Tibial nerve (tissue), 4 donors: ENCODE measurements around the gene CIZ1. TPM values are rescaled to one million over a fixed set of nuclear protein-coding genes. Genes with fewer than 3 reads are reported as not detected.

ENCODE experiments used
- DNase-seq, 2 donors: peaks; one replicate each; pipeline ENCODE4 v3.0.0-alpha.2; 2019; ENCODE audit warnings: low spot score in 2 of 2
- H3K27ac ChIP-seq, 4 donors: fragments of 200-600 bp; sonication (generic) in 3 of 4; one replicate each; pipeline ENCODE4 v1.5.1; 2017 to 2019; ENCODE audit warnings: mild to moderate bottlenecking in 1 of 4
- H3K27me3 ChIP-seq, 2 donors: fragments of 200-600 bp; sonication (generic) in 1 of 2; one replicate each; pipeline versions ENCODE4 v1.5.1 to v1.6.0; 2017 to 2019
- H3K36me3 ChIP-seq, 3 donors: fragments of 200-600 bp; sonication (generic); one replicate each; pipeline ENCODE4 v1.5.1; 2018 to 2019
- H3K4me1 ChIP-seq, 4 donors: fragments of 200-600 bp; sonication (generic) in 3 of 4; one replicate each; pipeline ENCODE4 v1.5.1; 2017 to 2019
- H3K4me3 ChIP-seq, 4 donors: fragments of 200-600 bp; sonication (generic) in 3 of 4; one replicate each; pipeline ENCODE4 v1.5.1; 2017 to 2019; ENCODE audit warnings: mild to moderate bottlenecking in 1 of 4, moderate library complexity in 1 of 4
- H3K9me3 ChIP-seq, 4 donors: fragments of 200-600 bp; sonication (generic) in 3 of 4; one replicate each; pipeline ENCODE4 v1.5.1; 2017 to 2019
- EP300 ChIP-seq, 2 donors: sonication (generic); formaldehyde crosslinking; IDR thresholded peaks; one replicate each; pipeline ENCODE4 v1.6.1; 2017; ENCODE audit warnings: antibody characterized with exemption in 2 of 2, mild to moderate bottlenecking in 1 of 2
- POLR2A ChIP-seq, 2 donors: fragments of 450-650 bp; IDR thresholded peaks; one replicate each; pipeline ENCODE4 v1.6.1; 2017; ENCODE audit warnings: antibody characterized with exemption in 2 of 2, mild to moderate bottlenecking in 2 of 2, moderate library complexity in 2 of 2
- WGBS, 2 donors: methylation state at CpG; one replicate each; pipeline ENCODE4 v1.1.5; 2018; 5-methylcytosine and 5-hydroxymethylcytosine counted together
- total RNA-seq, 4 donors: library from RNA; depleted of rRNA; stranded (reverse); fragments of >200 nt; gene quantifications; one replicate each; pipeline ENCODE4 v1.1.0, GENCODE V29; 2016
- TF ChIP-seq, protein P1 (sequence below), 5 experiments: fragments of 200-600 bp in 3 of 5; fragments of 450-650 bp in 2 of 5; sonication (generic) in 3 of 5; IDR thresholded peaks; one replicate each; pipeline ENCODE4 v1.5.1; 2016 to 2019; ENCODE audit warnings: antibody characterized with exemption in 5 of 5, mild to moderate bottlenecking in 3 of 5, moderate library complexity in 2 of 5

Gene CIZ1, protein sequence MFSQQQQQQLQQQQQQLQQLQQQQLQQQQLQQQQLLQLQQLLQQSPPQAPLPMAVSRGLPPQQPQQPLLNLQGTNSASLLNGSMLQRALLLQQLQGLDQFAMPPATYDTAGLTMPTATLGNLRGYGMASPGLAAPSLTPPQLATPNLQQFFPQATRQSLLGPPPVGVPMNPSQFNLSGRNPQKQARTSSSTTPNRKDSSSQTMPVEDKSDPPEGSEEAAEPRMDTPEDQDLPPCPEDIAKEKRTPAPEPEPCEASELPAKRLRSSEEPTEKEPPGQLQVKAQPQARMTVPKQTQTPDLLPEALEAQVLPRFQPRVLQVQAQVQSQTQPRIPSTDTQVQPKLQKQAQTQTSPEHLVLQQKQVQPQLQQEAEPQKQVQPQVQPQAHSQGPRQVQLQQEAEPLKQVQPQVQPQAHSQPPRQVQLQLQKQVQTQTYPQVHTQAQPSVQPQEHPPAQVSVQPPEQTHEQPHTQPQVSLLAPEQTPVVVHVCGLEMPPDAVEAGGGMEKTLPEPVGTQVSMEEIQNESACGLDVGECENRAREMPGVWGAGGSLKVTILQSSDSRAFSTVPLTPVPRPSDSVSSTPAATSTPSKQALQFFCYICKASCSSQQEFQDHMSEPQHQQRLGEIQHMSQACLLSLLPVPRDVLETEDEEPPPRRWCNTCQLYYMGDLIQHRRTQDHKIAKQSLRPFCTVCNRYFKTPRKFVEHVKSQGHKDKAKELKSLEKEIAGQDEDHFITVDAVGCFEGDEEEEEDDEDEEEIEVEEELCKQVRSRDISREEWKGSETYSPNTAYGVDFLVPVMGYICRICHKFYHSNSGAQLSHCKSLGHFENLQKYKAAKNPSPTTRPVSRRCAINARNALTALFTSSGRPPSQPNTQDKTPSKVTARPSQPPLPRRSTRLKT
- total RNA-seq: 10 to 100 TPM; 59.4 to 99.3 (median 71.4) TPM

DNA sequence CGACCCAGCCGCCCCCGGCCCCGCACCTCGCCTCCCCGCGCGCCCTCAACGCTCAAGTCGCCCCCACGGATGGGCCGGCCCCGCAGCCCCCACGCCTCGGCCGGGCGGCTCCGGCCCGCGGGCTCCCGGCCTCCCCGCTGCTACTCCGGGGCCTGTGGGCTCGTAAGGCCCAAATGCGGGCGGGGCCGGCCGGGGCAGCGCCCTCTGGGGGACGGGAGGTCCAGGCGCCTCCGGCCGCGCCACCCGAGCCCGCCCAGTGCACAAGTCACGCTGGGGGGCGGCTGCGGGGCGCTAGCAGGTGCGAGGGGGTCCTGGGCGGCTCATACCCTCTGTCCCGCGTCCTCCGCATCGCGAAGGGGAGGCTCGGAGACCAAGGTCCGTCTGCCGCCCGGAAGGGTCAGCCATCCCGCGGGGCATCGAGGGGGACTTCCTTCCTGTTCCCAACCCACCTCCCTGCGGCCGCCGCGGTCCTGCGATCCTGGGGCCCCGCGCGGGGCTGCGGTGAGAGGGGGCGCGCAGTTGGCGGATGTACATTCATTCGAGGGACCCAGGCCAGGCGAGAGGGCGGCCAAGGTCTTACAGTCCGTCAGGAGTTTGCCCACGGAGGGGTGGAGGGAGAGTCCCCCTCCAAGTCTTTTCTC lies at the start of gene CIZ1:
Gene CIZ1 (minus strand): TSS at position 167 of the 641 bp plus-strand sequence. CDS start 715 bp downstream, outside the sequence.
- no peaks in the 10 kb centered on the region for H3K9me3 ChIP-seq
- no peaks in the 10 kb centered on the region for H3K27me3 ChIP-seq
- H3K4me1 ChIP-seq: peaks cover 0 to 33% (median 13%) of the 10 kb centered on the region in 4 donors
- 0 to 1% methylated on average over 33 to 59 of the region's 71 CpGs for WGBS, 2 donors
- peak within 1 kb of the TSS; percentile 78 to 97 (median 88) for H3K27ac ChIP-seq
- peak within 1 kb of the TSS; percentile 64 to 92 (median 87) for H3K4me3 ChIP-seq
- H3K36me3 ChIP-seq: peaks cover 0 to 35% (median 7%) of the 10 kb centered on the region in 3 donors
- TF ChIP-seq POLR2A (IDR thresholded peaks at IDR 0.05) (peak in 1 of 2 donors; percentile 46), EP300 (IDR thresholded peaks at IDR 0.05) (peak in 1 of 2 donors; percentile 24)
- TF ChIP-seq, protein P1, sequence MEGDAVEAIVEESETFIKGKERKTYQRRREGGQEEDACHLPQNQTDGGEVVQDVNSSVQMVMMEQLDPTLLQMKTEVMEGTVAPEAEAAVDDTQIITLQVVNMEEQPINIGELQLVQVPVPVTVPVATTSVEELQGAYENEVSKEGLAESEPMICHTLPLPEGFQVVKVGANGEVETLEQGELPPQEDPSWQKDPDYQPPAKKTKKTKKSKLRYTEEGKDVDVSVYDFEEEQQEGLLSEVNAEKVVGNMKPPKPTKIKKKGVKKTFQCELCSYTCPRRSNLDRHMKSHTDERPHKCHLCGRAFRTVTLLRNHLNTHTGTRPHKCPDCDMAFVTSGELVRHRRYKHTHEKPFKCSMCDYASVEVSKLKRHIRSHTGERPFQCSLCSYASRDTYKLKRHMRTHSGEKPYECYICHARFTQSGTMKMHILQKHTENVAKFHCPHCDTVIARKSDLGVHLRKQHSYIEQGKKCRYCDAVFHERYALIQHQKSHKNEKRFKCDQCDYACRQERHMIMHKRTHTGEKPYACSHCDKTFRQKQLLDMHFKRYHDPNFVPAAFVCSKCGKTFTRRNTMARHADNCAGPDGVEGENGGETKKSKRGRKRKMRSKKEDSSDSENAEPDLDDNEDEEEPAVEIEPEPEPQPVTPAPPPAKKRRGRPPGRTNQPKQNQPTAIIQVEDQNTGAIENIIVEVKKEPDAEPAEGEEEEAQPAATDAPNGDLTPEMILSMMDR (IDR thresholded peaks at IDR 0.05): peak; percentile 88 to 96 (median 92)
- peak; percentile 57 to 63 for DNase-seq

DNA sequence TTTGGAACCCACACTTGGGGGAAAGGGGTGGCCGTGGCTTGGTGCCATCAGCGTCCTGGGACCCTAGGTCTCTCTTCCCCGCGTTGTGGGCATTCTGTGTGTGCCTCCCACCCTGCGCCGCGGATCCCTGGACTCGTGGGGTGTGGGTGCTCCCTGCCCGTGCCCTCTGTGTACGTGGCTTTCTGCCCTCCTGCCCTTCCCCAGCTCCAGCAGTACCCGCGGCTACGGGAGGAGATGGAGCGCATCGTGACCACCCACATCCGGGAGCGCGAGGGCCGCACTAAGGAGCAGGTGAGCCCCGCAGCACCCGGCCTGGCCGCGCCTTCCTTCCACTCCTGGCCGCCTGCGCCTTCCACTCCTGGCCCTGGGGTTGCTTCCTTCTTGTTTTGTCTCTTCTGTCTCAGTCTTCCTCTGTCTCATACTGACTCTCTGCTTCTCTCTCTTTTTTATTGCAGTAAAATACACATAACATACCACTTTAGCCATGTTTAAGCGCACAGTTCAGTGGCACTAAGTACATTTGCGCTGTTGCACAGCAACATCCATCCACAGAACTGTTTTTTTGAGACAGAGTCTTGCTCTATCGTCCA lies 42.5 kb upstream of the CIZ1 start:
- WGBS, 2 donors: 80 to 83% methylated on average over 24 to 26 of the region's 28 CpGs
- Histone ChIP-seq H3K9me3 (no peaks in the 10 kb centered on the region), H3K27me3 (no peaks in the 10 kb centered on the region), H3K36me3 (no peaks in the 10 kb centered on the region), H3K4me3 (no peak overlapping the region), H3K4me1 (no peaks in the 10 kb centered on the region), H3K27ac (peak overlapping the region in 1 of 4 donors; percentile 75)
- DNase-seq: no peak
- TF ChIP-seq, protein P1 (IDR thresholded peaks at IDR 0.05): no peak
- TF ChIP-seq EP300 (IDR thresholded peaks at IDR 0.05): no peak
- TF ChIP-seq POLR2A (IDR thresholded peaks at IDR 0.05): no peak

DNA sequence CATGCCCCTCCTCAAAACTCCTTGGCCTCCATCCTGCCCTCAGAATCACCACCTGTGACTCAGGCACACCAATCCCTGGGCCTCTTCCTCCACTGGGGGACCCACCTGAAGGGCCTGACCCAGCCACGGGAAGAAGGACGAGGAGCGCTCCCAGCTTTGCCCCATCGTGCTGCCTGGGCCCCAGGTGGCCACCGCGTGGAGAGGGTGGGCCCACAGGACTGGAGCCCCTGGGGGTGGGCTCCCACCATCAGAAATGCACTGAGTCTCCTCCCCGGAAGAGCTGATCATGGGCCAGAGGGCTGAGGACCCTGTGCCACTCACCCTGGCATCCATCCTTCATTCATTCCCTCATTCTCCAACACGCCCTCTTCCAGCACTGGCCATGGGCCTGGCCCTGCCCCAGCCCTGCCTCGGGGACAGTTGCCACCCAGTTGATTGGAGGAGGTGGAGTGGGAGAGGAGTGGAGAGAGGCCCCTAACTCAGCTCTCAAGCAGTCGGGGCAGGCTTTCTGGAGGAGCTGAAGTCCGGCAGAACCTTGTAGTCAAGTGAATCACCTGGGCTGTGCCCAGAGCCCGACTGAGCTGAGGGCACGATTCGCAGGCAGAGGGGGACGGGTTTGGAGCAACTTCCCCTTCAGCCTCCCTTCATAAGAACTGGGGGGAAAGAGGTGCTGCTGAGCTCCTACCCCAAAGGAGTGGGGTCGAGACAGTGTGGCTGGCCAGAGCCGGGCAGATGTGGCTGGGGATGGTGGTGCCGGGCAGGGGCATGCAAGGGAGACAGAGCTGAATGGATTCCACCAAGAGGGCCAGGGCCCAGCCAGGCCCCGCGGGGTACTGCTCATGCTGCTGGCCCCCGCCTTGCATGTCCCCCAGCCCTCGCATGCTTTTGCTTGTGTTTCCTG lies 41.4 kb upstream of the CIZ1 start:
- no peaks in the 10 kb centered on the region for H3K9me3 ChIP-seq
- TF ChIP-seq EP300 (IDR thresholded peaks at IDR 0.05): no peak
- no peak for TF ChIP-seq POLR2A (IDR thresholded peaks at IDR 0.05)
- TF ChIP-seq, protein P1 (IDR thresholded peaks at IDR 0.05): no peak
- no peaks in the 10 kb centered on the region for H3K36me3 ChIP-seq
- peak overlapping the region in 2 of 4 donors; percentile 22 to 75 for H3K27ac ChIP-seq
- DNase-seq: no peak
- whole genome bisulfite sequencing, 2 donors: 79 to 87% methylated on average over 15 to 22 of the region's 22 CpGs
- H3K27me3 ChIP-seq: no peaks in the 10 kb centered on the region
- no peaks in the 10 kb centered on the region for H3K4me1 ChIP-seq
- no peak overlapping the region for H3K4me3 ChIP-seq
